Thymus (tissue), 11 donors: ENCODE measurements around the gene EDN1. TPM values are rescaled to one million over a fixed set of nuclear protein-coding genes. Genes with fewer than 3 reads are reported as not detected.

Experiments used
- DNase-seq, 9 donors: peaks; one replicate each; pipeline ENCODE4 v3.0.0-alpha.2; 2013; ENCODE audit warnings: low spot score in 9 of 9, low read depth in 6 of 9, missing footprints in 1 of 9
- H3K27ac ChIP-seq, 2 donors: one replicate each; pipeline ENCODE4 v1.5.1; 2013; ENCODE audit warnings: control low read depth in 1 of 2, low read depth in 1 of 2, low read length in 1 of 2, mild to moderate bottlenecking in 1 of 2, moderate library complexity in 1 of 2
- H3K27me3 ChIP-seq, 2 donors: one replicate each; pipeline ENCODE4 v1.5.1; 2013; ENCODE audit warnings: low read length in 1 of 2; ENCODE audit not compliant: control insufficient read depth in 2 of 2, insufficient read depth in 1 of 2
- H3K36me3 ChIP-seq, 2 donors: one replicate each; pipeline ENCODE4 v1.5.1; 2013; ENCODE audit warnings: low read length in 1 of 2, mild to moderate bottlenecking in 1 of 2, moderate library complexity in 1 of 2; ENCODE audit not compliant: control insufficient read depth in 2 of 2, insufficient read depth in 2 of 2
- H3K4me1 ChIP-seq, 2 donors: one replicate each; pipeline ENCODE4 v1.5.1; 2013; ENCODE audit warnings: low read length in 2 of 2; ENCODE audit not compliant: control insufficient read depth in 2 of 2, insufficient read depth in 2 of 2
- H3K4me3 ChIP-seq, 2 donors: one replicate each; pipeline ENCODE4 v1.5.1; 2013; ENCODE audit warnings: low read length in 2 of 2, control low read depth in 1 of 2, mild to moderate bottlenecking in 1 of 2
- H3K9me3 ChIP-seq, 2 donors: one replicate each; pipeline ENCODE4 v1.5.1; 2013; ENCODE audit warnings: low read length in 1 of 2, mild to moderate bottlenecking in 1 of 2; ENCODE audit not compliant: control insufficient read depth in 2 of 2, insufficient read depth in 1 of 2
- WGBS: extraction: QIAGEN DNeasy Blood & Tissue Kit; methylation state at CpG from one replicate; pipeline ENCODE4 v1.1.7; 2013; 5-methylcytosine and 5-hydroxymethylcytosine counted together
- polyA plus RNA-seq: library from polyadenylated mRNA; stranded (reverse); fragments of 200-250 nt; gene quantifications from one replicate; pipeline ENCODE4 v1.2.3, GENCODE V29; 2013
- total RNA-seq: library from RNA; stranded (reverse); fragments of 120-200 nt; gene quantifications from one replicate; pipeline ENCODE4 v1.2.4, GENCODE V29; 2013
- donor health status: healthy.

Gene EDN1
- total and polyA plus RNA-seq, 2 donors: 1.0 to 14.3 TPM

DNA sequence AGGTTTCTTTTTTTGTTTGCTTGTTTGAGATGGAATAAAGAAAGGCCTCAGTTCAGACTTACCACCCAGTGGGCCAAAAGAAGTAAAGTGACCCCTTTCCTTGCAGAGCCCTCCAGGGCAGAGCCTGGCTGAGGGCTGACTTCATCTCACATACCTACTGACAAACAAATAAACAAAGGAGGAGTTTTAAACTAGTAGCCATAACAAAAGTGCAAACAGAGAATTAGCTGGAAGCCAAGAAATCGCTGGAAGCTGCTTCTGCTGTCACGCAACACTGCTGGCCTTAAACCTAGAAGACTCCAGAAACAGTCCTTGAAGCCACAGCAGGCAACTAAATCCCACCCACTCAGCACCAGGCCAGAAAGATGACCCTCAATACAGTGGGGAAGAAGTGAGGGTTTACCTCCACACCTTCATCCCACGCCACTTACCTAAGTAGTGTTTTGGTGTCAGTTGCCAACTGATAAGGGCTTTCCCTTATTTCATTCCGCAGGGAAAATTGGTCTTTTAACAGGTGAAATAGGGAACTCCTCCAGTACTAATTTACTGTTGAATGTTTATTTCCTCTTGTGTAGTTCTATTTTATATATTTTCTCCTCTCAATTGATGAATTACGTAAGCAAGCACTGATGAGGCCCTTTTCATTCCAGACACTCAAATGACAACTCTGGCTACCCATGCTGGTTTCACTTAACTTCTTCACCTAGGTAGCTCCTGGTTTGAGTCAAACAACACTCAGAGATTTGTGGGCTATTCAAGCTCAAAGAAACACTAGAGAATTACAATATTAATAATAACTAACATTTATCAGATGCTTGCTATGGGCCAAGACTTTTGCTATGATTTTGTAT is 46.2 kb downstream of the EDN1 start:
- no peak overlapping the region for H3K27ac ChIP-seq
- no peaks in the 10 kb centered on the region for H3K9me3 ChIP-seq
- no peaks in the 10 kb centered on the region for H3K27me3 ChIP-seq
- no peaks in the 10 kb centered on the region for H3K4me1 ChIP-seq
- no peaks in the 10 kb centered on the region for H3K36me3 ChIP-seq
- 91% methylated on average over 5 of the region's 5 CpGs for WGBS
- H3K4me3 ChIP-seq: no peak overlapping the region
- DNase-seq: no peak

DNA sequence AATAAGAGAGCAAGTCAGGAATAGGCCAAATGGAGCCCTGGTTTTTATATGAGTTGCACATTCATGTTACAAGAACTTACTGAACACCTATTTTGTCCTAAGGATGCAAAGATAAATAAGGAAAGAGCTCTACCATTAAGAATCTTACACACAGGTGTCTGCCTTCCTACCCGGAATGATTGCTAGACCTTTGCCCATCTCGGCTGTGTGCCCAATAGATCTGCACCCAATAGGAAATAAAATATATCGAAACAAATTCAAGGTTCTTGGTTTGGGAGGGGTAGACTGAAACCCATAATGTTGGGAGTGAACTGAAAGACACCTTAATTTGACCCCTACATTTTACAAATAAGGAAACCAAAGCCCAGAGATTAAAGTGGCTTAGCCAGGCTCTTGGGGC is 48.9 kb downstream of the EDN1 start:
- H3K9me3 ChIP-seq: no peaks in the 10 kb centered on the region
- DNase-seq: no peak
- H3K27ac ChIP-seq: no peak overlapping the region
- H3K4me1 ChIP-seq: peaks cover 0 to 2% of the 10 kb centered on the region in 2 donors
- H3K4me3 ChIP-seq: no peak overlapping the region
- no peaks in the 10 kb centered on the region for H3K27me3 ChIP-seq
- WGBS: 95% methylated on average over 3 of the region's 3 CpGs
- no peaks in the 10 kb centered on the region for H3K36me3 ChIP-seq

DNA sequence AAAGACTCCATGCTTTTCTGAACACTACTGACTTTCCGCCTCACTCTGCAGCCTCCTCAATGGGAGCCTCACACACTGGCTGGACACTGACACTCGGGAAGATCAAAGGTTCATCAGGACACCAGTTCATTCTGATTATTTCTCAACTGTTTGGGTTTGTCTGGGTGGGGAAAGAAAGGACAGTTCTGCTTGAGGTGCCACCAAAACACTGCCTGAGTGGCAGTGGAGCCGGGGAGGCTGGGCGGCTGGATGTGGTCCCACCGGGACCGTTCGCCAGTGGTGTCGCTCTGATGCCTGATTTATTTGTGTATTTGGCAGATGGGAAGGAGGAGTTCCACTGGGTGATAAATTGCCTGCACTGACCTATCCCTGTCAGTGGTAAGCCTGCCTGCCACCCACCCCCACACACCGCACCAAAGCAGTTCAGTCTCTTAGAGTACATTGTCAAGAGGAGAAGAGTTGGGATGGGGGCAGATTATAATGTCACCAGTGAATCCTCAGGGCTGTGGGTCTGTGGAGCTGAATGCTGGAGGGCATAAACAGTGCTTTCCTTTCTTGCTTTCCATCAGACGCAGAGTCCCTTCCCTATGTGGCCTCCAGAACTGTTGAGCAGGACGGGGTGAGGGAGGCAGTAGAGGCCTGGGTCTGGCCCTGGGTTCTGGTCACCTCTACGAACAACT is 49.8 kb downstream of the EDN1 start:
- Histone ChIP-seq H3K4me3 (no peak overlapping the region), H3K4me1 (peaks cover 0 to 2% of the 10 kb centered on the region in 2 donors), H3K27me3 (no peaks in the 10 kb centered on the region), H3K36me3 (no peaks in the 10 kb centered on the region), H3K27ac (no peak overlapping the region), H3K9me3 (no peaks in the 10 kb centered on the region)
- DNase-seq: no peak
- 95% methylated on average over 12 of the region's 12 CpGs for WGBS

DNA sequence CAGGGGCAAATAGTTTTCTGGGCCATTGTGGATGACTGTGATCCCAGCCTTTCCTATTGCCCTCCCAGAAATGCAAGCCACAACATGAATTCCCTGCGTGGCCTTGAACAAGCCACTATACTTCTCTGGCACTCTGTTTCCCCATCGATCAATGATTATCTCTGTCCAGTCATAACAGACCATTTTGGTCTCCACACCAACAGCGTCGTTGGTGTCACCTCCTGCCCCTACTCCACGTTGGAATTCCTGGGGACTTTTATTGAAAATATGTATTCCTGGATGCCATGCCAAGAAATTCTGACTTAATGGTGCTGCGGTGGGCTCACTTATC is 50.3 kb downstream of the EDN1 start:
- H3K36me3 ChIP-seq: no peaks in the 10 kb centered on the region
- H3K4me3 ChIP-seq: no peak overlapping the region
- H3K9me3 ChIP-seq: no peaks in the 10 kb centered on the region
- no peaks in the 10 kb centered on the region for H3K27me3 ChIP-seq
- H3K4me1 ChIP-seq: peaks cover 0 to 2% of the 10 kb centered on the region in 2 donors
- DNase-seq: no peak
- 95% methylated on average over 6 of the region's 6 CpGs for WGBS
- no peak overlapping the region for H3K27ac ChIP-seq

DNA sequence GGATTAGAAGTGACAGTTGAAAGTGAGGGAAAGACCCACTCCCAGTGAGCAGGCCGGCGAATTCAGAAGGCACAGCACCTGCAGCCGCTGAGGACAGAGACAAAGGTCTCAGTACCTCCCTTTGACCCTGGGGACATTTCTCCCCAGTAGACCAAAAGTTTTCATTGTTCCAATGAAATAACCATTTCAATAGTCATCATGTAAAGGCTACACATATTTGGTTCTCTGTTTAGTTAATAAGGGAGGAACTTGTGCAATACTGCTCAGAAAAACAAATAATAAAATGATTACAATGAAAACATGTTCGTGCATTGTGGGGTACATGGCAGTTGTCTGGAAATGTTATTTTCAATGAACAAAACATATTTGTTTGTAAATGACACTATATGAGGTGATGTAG is 52.5 kb downstream of the EDN1 start:
- Histone ChIP-seq H3K27me3 (no peaks in the 10 kb centered on the region), H3K36me3 (no peaks in the 10 kb centered on the region), H3K9me3 (no peaks in the 10 kb centered on the region), H3K27ac (no peak overlapping the region), H3K4me1 (peaks cover 0 to 2% of the 10 kb centered on the region in 2 donors), H3K4me3 (no peak overlapping the region)
- no peak for DNase-seq
- WGBS: 94% methylated on average over 4 of the region's 4 CpGs

DNA sequence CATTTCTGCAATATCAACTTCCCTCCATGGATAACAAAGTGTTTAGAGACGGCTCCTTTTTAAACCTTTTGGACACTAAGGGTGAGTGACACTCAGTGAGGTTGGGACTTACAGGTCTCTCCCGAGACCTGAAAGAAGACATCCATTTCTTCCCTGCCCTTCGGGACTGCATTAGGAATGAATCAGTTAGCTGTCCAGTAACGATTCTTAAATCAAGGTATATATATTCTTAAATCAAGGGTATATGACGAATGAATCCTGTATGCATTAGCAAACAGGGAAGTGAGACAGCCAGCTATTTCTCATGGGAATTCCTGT is 52.9 kb downstream of the EDN1 start:
- H3K4me3 ChIP-seq: no peak overlapping the region
- WGBS: 95% methylated on average over 5 of the region's 5 CpGs
- no peak for DNase-seq
- H3K27me3 ChIP-seq: no peaks in the 10 kb centered on the region
- H3K9me3 ChIP-seq: no peaks in the 10 kb centered on the region
- H3K4me1 ChIP-seq: peaks cover 0 to 2% of the 10 kb centered on the region in 2 donors
- no peaks in the 10 kb centered on the region for H3K36me3 ChIP-seq
- no peak overlapping the region for H3K27ac ChIP-seq

DNA sequence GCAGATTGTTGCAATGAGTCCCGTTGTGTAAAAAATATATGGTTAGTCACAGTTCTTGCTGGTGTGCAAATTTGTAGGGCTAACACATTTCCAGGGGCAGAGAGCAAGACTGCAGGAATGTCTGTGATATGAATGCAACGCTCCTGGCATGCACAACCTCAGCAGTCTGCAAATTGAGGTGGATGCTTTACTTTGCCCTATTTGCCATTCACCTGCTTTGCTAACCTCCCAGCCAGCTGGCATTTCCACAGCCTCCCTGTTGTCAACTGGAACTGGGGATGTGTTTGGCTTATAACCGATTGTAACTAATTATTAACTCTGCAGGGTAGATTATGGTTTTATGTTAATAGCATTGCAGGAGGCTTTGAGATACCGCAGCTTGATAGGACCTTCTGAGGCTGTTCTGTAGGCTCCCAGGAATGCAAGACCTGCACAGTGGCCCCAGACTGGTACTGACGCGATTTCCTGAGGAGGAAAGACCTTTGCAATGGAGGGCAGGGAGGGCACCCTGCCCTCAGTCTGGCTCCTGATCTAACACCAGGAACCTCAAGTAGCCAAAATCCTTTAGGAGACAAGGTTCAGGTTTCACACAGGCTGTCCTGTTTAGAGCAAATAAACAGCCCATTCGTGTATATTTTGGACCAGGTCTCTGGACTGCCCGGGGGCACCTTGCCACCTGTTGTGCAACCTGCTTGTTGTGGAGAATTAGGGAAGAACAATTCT is 53.4 kb downstream of the EDN1 start:
- Histone ChIP-seq H3K4me1 (peaks cover 0 to 2% of the 10 kb centered on the region in 2 donors), H3K9me3 (no peaks in the 10 kb centered on the region), H3K27ac (no peak overlapping the region), H3K4me3 (no peak overlapping the region), H3K36me3 (no peaks in the 10 kb centered on the region), H3K27me3 (no peaks in the 10 kb centered on the region)
- 93% methylated on average over 8 of the region's 8 CpGs for WGBS
- no peak for DNase-seq

DNA sequence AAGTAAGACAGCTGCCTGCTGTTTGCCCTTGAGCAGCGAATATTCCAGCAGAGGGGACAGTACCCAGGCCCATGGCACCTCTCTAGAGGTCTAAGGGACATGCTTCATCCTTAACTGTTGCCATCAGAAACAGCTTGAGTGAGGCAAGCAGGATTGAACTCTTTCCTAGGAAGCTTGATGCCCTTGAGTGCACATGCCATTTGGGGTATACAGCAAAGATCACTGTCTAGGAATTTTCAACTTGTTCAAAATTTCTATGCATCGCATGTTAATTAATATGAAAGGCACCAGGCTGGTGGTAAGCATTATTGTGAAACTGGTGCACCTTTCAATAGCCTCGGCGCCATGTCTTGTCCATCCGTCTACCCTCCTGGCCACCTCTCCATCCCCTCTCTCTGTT is 54.1 kb downstream of the EDN1 start:
- H3K9me3 ChIP-seq: no peaks in the 10 kb centered on the region
- 96% methylated on average over 5 of the region's 5 CpGs for WGBS
- no peaks in the 10 kb centered on the region for H3K36me3 ChIP-seq
- no peak for DNase-seq
- no peak overlapping the region for H3K27ac ChIP-seq
- no peaks in the 10 kb centered on the region for H3K27me3 ChIP-seq
- peaks cover 0 to 2% of the 10 kb centered on the region in 2 donors for H3K4me1 ChIP-seq
- no peak overlapping the region for H3K4me3 ChIP-seq
